Progenitor cell of endocrine pancreas (in vitro differentiated cells): ENCODE results near the gene SERPINI1. TPM values are rescaled to one million over a fixed set of nuclear protein-coding genes. Genes with fewer than 3 reads are reported as not detected.

Experiments used
- DNase-seq: peaks from one replicate; pipeline ENCODE4 v3.0.0; 2021; ENCODE audit warnings: low spot score; ENCODE audit not compliant: unreplicated experiment
- H3K27ac Mint-ChIP-seq: 2 replicates; pipeline ENCODE4 v1.8.0; 2021; ENCODE audit warnings: mild to moderate bottlenecking, moderate library complexity, mixed read lengths
- H3K27me3 Mint-ChIP-seq: 2 replicates; pipeline ENCODE4 v1.8.0; 2021; ENCODE audit warnings: mixed read lengths
- H3K36me3 Mint-ChIP-seq: 2 replicates; pipeline ENCODE4 v1.8.0; 2022; ENCODE audit warnings: mixed read lengths; ENCODE audit not compliant: insufficient read depth
- H3K4me1 Mint-ChIP-seq: 2 replicates; pipeline ENCODE4 v1.8.0; 2021; ENCODE audit warnings: low read depth, mixed read lengths
- H3K4me3 Mint-ChIP-seq: 2 replicates; pipeline ENCODE4 v1.8.0; 2021; ENCODE audit warnings: low read depth, mild to moderate bottlenecking, moderate library complexity, mixed read lengths
- H3K9me3 Mint-ChIP-seq: 2 replicates; pipeline ENCODE4 v1.8.0; 2021; ENCODE audit warnings: low read depth, mixed read lengths
- total RNA-seq: library from RNA; stranded (reverse); gene quantifications from 2 replicates; pipeline ENCODE4 v1.2.1, GENCODE V29; 2021
- TF ChIP-seq, protein P1 (sequence below): fragments of 200-600 bp; sonication (generic); IDR thresholded peaks from one replicate; pipeline ENCODE4 v1.5.0; 2021; ENCODE audit warnings: antibody characterized with exemption, mild to moderate bottlenecking; ENCODE audit not compliant: unreplicated experiment

SERPINI1 gene
- total RNA-seq, 1 donor from 2014 or later = 10.7 TPM

DNA sequence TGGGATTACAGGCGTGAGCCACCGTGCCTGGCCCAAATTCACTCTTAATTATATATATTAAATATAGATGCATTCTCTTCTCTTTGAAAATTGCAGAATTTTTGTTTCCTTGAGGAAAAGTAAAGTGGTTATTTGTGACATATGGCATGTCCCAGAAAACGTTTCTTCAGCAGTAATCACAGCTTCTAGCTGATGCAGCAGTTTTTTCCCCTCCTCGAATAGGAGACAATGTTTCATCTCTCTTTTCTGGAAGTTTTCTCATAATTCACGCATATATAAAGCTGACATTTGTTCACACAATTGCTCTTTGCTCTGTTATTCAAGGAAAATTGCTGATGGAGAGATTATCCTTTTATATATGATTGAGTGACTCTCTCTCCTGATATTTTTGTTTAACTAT, 99.8 kb downstream of the SERPINI1 start:
- Mint-ChIP-seq H3K4me1 (no peaks in the 10 kb centered on the region), H3K27ac (no peak overlapping the region), H3K36me3 (no peaks in the 10 kb centered on the region), H3K4me3 (no peak overlapping the region), H3K27me3 (no peaks in the 10 kb centered on the region), H3K9me3 (no peaks in the 10 kb centered on the region)
- no peak for DNase-seq
- TF ChIP-seq, protein P1, sequence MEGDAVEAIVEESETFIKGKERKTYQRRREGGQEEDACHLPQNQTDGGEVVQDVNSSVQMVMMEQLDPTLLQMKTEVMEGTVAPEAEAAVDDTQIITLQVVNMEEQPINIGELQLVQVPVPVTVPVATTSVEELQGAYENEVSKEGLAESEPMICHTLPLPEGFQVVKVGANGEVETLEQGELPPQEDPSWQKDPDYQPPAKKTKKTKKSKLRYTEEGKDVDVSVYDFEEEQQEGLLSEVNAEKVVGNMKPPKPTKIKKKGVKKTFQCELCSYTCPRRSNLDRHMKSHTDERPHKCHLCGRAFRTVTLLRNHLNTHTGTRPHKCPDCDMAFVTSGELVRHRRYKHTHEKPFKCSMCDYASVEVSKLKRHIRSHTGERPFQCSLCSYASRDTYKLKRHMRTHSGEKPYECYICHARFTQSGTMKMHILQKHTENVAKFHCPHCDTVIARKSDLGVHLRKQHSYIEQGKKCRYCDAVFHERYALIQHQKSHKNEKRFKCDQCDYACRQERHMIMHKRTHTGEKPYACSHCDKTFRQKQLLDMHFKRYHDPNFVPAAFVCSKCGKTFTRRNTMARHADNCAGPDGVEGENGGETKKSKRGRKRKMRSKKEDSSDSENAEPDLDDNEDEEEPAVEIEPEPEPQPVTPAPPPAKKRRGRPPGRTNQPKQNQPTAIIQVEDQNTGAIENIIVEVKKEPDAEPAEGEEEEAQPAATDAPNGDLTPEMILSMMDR = no peak

DNA sequence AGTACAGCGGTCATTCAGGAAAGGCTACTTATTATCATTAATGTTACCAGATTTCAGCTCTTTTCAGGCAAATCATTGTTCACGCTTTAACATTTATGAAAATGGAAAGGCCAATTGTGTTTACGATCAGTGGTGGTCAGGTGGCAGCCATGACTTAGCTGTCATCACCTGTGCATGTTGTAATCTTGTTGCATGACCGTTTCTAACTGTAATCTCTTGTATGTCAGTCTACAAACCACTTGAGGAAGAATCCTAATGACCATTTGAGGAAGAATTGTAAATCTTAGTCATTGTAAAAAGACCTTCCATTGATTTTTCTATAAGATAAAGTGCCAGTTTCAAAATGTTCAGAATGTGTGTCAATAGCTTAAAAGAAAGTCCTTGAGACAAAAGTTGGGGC, 100.4 kb downstream of the SERPINI1 start:
- H3K9me3 Mint-ChIP-seq = no peaks in the 10 kb centered on the region
- no peak overlapping the region for H3K4me3 Mint-ChIP-seq
- TF ChIP-seq, protein P1 = no peak
- no peaks in the 10 kb centered on the region for H3K27me3 Mint-ChIP-seq
- no peaks in the 10 kb centered on the region for H3K4me1 Mint-ChIP-seq
- DNase-seq = no peak
- no peaks in the 10 kb centered on the region for H3K36me3 Mint-ChIP-seq
- H3K27ac Mint-ChIP-seq = no peak overlapping the region

DNA sequence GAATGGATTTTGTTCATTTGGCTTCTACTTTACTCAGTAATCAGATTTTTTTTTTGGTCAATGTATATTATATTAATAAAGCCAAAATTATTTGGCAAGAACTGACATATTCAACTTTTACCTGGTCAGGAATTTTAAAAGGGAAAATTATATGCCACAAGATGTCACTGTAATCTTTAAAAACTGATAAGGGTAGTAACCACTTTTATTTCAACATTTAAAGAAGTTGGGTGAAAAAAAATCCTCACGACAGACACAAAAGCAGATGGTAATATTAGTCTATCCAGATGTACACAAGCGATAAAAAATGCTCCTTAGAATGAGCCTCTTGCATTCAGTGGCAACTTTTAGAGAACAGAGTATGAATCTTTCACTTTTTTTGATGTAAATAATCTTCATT, 101.9 kb downstream of the SERPINI1 start:
- Mint-ChIP-seq H3K9me3 (no peaks in the 10 kb centered on the region), H3K4me3 (no peak overlapping the region), H3K4me1 (peaks cover 4% of the 10 kb centered on the region), H3K27me3 (no peaks in the 10 kb centered on the region), H3K36me3 (no peaks in the 10 kb centered on the region), H3K27ac (no peak overlapping the region)
- DNase-seq = no peak
- TF ChIP-seq, protein P1 = no peak

DNA sequence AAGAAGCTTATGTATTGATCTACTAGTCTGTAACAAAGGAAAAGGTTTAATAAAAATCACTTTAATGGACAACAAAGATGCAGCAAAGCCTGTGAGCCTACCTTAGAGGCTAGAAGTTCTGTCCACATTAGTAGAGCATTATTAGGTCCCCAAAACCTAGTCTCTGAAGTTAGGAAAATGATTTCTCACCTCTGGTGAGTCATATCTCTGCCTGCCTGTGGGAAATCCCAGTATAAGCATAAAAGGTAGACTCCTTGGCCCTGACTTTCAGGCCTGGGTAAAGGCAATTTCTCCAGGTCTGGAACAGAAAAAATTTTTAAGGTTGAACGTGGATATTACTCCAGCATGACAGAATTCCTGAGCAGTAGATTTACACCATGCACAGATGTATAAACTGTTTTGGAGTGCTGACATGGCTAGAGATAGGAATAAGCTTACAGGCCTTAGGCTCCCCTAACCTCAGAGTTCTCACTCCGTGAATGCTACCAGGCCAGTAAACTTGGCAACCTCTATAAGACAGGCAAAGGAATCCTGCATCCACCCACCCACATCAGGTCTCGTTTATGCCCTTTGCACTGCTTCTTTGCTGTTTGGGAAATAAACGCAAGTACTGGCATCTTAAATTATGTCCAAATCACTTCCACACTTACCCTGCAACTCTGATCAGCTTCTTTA, 104.1 kb downstream of the SERPINI1 start:
- Mint-ChIP-seq H3K4me3 (no peak overlapping the region), H3K27ac (no peak overlapping the region), H3K4me1 (peaks cover 10% of the 10 kb centered on the region), H3K36me3 (no peaks in the 10 kb centered on the region), H3K9me3 (no peaks in the 10 kb centered on the region), H3K27me3 (no peaks in the 10 kb centered on the region)
- no peak for DNase-seq
- TF ChIP-seq, protein P1 = no peak

DNA sequence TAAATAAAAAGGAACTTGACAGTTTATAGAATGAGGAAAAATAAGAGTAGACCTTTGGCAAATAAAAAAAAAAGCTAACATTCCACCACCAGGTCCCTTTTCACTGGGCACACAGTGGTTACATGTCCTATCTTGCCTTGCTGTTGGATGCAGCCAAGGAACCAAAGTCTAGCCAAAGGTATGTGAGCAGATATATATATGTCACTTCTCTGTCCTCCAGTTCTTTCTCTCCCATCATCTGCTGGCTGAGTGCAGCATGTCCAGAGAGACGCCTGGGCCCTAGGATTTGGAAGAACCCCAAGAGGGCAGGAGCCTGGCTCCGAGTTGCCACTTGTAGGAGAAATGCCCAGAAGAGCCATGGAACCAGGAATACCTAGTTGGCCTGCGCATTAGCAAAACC, 104.7 kb downstream of the SERPINI1 start:
- DNase-seq = no peak
- Mint-ChIP-seq H3K27ac (no peak overlapping the region), H3K27me3 (no peaks in the 10 kb centered on the region), H3K4me3 (no peak overlapping the region), H3K4me1 (peaks cover 10% of the 10 kb centered on the region), H3K36me3 (no peaks in the 10 kb centered on the region), H3K9me3 (no peaks in the 10 kb centered on the region)
- TF ChIP-seq, protein P1 = no peak
